ENCODE results near the gene TAOK1.

DNA sequence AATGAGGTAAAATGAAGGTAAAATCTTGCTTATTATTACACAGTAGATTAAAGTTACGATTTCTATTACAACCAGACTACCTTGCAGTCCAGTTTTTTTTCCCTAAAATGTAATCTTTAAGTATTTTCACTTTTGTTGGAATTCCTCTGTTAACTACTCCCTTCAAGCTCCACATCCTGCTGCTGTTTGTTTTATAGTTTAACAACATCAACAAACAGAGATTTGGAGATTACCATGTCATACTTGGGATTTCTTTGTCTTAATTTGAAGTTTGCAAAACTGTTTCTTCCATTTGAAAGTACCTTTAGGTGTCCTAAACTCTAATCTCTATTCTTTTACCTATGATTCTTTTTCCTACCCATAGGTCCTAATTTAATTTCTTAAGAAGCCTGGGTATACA, 93.3 kb downstream of the TAOK1 start:
- no peak for TF ChIP-seq CTCF (IDR thresholded peaks at IDR 0.05)
- TF ChIP-seq POLR2A (IDR thresholded peaks at IDR 0.05) = no peak
- no peak for TF ChIP-seq POLR2AphosphoS5 (IDR thresholded peaks at IDR 0.05)
